IMR-90 (cell line): ENCODE measurements around the gene CDK6. TPM values are rescaled to one million over a fixed set of nuclear protein-coding genes. Genes with fewer than 3 reads are reported as not detected.

Experiments
- ATAC-seq: fragments of 200-7000 bp; cut with Tn5 transposase; 2 replicates; pipeline ENCODE4 v1.9.1; 2020; ENCODE audit warnings: low read depth, mild to moderate bottlenecking, moderate library complexity
- BruUV-seq: library from RNA; stranded (reverse); fragments of 400-500 nt; replicated peaks from 2 replicates; lab custom pipeline; 2021; lab: Mats Ljungman, UMichigan
- CTCF ChIA-PET: fragments of 300-600 bp; formaldehyde crosslinking; extraction: SDS; loops from one replicate; lab custom pipeline; 2021; ENCODE audit warnings: antibody characterized with exemption; lab: Yijun Ruan, JAX
- POLR2A ChIA-PET: fragments of 300-600 bp; sonication (Branson Sonifier 250); formaldehyde crosslinking; loops from one replicate; lab custom pipeline; 2022; ENCODE audit warnings: antibody characterized with exemption; ENCODE audit not compliant: unreplicated experiment; lab: Charles Lee
- DNase-seq: peaks from one replicate; pipeline ENCODE4 v3.0.0; 2013
- H2AFZ ChIP-seq: replicated peaks from 2 replicates; pipeline ENCODE3; 2013; ENCODE audit warnings: low read length, mild to moderate bottlenecking; ENCODE audit not compliant: poor library complexity
- H2AK5ac ChIP-seq: 2 replicates; pipeline ENCODE4 v1.6.1; 2013; ENCODE audit warnings: low read depth, low read length, inconsistent platforms
- H2AK9ac ChIP-seq: replicated peaks from 2 replicates; pipeline ENCODE3; 2013; ENCODE audit warnings: mild to moderate bottlenecking, low read depth, low read length, moderate library complexity; ENCODE audit not compliant: poor library complexity
- H2BK120ac ChIP-seq: 2 replicates; pipeline ENCODE4 v1.6.1; 2013; ENCODE audit warnings: low read depth, low read length, inconsistent platforms
- H2BK15ac ChIP-seq: 3 replicates; pipeline ENCODE4 v1.6.1; 2013; ENCODE audit warnings: low read depth, low read length, inconsistent platforms
- H2BK20ac ChIP-seq: 2 replicates; pipeline ENCODE4 v1.6.1; 2013; ENCODE audit warnings: low read depth, mild to moderate bottlenecking, inconsistent platforms, low read length, moderate library complexity
- H2BK5ac ChIP-seq: 2 replicates; pipeline ENCODE4 v1.6.1; 2013; ENCODE audit warnings: mild to moderate bottlenecking, low read depth, low read length, inconsistent platforms; ENCODE audit not compliant: poor library complexity, severe bottlenecking
- H3K14ac ChIP-seq: replicated peaks from 2 replicates; pipeline ENCODE4 v1.6.1; 2013; ENCODE audit warnings: low read depth, low read length, inconsistent platforms
- H3K18ac ChIP-seq: 2 replicates; pipeline ENCODE4 v1.6.1; 2013; ENCODE audit warnings: low read depth, low read length, control low read depth
- H3K23ac ChIP-seq: 2 replicates; pipeline ENCODE4 v1.6.1; 2013; ENCODE audit warnings: low read depth, low read length, inconsistent platforms
- H3K27ac ChIP-seq: 2 replicates; pipeline ENCODE4 v1.5.1; 2013; ENCODE audit warnings: mild to moderate bottlenecking, control low read depth, low read length; ENCODE audit not compliant: insufficient read depth
- H3K27me3 ChIP-seq: 2 replicates; pipeline ENCODE4 v1.6.1; 2013; ENCODE audit warnings: low read length; ENCODE audit not compliant: control insufficient read depth, insufficient read depth
- H3K36me3 ChIP-seq: 2 replicates; pipeline ENCODE4 v1.6.1; 2013; ENCODE audit warnings: low read length, mixed read lengths; ENCODE audit not compliant: control insufficient read depth, insufficient read depth
- H3K4ac ChIP-seq: 2 replicates; pipeline ENCODE4 v1.6.1; 2013; ENCODE audit warnings: low read depth, low read length, inconsistent platforms
- H3K4me1 ChIP-seq: 2 replicates; pipeline ENCODE4 v1.6.1; 2013; ENCODE audit warnings: low read length, mixed read lengths; ENCODE audit not compliant: control insufficient read depth, insufficient read depth
- H3K4me2 ChIP-seq: 2 replicates; pipeline ENCODE4 v1.6.1; 2013; ENCODE audit warnings: low read depth, mild to moderate bottlenecking, control low read depth, low read length, moderate library complexity
- H3K4me3 ChIP-seq: 2 replicates; pipeline ENCODE4 v1.5.1; 2013; ENCODE audit warnings: low read depth, mild to moderate bottlenecking, control low read depth, low read length, moderate library complexity; ENCODE audit not compliant: insufficient read depth
- H3K56ac ChIP-seq: 2 replicates; pipeline ENCODE4 v1.6.1; 2013; ENCODE audit warnings: low read length, inconsistent platforms; ENCODE audit not compliant: insufficient read depth; ENCODE audit errors: extremely low read depth
- H3K79me1 ChIP-seq, 2 experiments: 2 replicates each; pipeline ENCODE4 v1.6.1; 2013; ENCODE audit warnings: low read length in 2 of 2, inconsistent platforms in 1 of 2, low read depth in 1 of 2
- H3K9ac ChIP-seq: 2 replicates; pipeline ENCODE4 v1.6.1; 2013; ENCODE audit warnings: low read depth, low read length, control low read depth
- H3K9me1 ChIP-seq: 2 replicates; pipeline ENCODE4 v1.6.1; 2013; ENCODE audit warnings: low read length, inconsistent platforms; ENCODE audit not compliant: insufficient read depth
- H3K9me3 ChIP-seq: 2 replicates; pipeline ENCODE4 v1.6.1; 2013; ENCODE audit warnings: low read length; ENCODE audit not compliant: control insufficient read depth, insufficient read depth
- H4K20me1 ChIP-seq: 2 replicates; pipeline ENCODE4 v1.6.1; 2013; ENCODE audit warnings: low read length, inconsistent platforms; ENCODE audit not compliant: insufficient read depth
- H4K5ac ChIP-seq: 2 replicates; pipeline ENCODE4 v1.6.1; 2013; ENCODE audit warnings: mild to moderate bottlenecking, low read depth, low read length, control low read depth
- H4K8ac ChIP-seq, 2 experiments: 2 replicates each; pipeline ENCODE4 v1.6.1; 2013; ENCODE audit warnings: low read depth in 2 of 2, low read length in 2 of 2, control low read depth in 1 of 2, inconsistent platforms in 1 of 2
- H4K91ac ChIP-seq: 2 replicates; pipeline ENCODE4 v1.6.1; 2013; ENCODE audit warnings: low read depth, low read length, inconsistent platforms; ENCODE audit not compliant: insufficient read depth
- BHLHE40 ChIP-seq: fragments of 150-350 bp; IDR thresholded peaks from 2 replicates; pipeline ENCODE4 v1.6.1; 2016; ENCODE audit warnings: mild to moderate bottlenecking, low read depth, low read length
- CEBPB ChIP-seq: IDR thresholded peaks from 2 replicates; pipeline ENCODE4 v1.6.1; 2012; ENCODE audit warnings: low read depth, low read length, improper control_type of control experiment
- CHD1 ChIP-seq: IDR thresholded peaks from 2 replicates; pipeline ENCODE4 v1.6.1; 2012; ENCODE audit warnings: low read depth, low read length, improper control_type of control experiment
- FOS ChIP-seq: fragments of 150-350 bp; IDR thresholded peaks from 2 replicates; pipeline ENCODE4 v1.6.1; 2016; ENCODE audit warnings: low read depth, low read length
- MAFK ChIP-seq: IDR thresholded peaks from 2 replicates; pipeline ENCODE4 v1.6.1; 2012; ENCODE audit warnings: low read depth, low read length, improper control_type of control experiment
- MAZ ChIP-seq: IDR thresholded peaks from 2 replicates; pipeline ENCODE4 v1.6.1; 2012; ENCODE audit warnings: low read depth, mild to moderate bottlenecking, low read length, improper control_type of control experiment, moderate library complexity, borderline replicate concordance
- MXI1 ChIP-seq: IDR thresholded peaks from 2 replicates; pipeline ENCODE4 v1.6.1; 2012; ENCODE audit warnings: low read depth, mild to moderate bottlenecking, low read length, moderate library complexity, borderline replicate concordance
- NFE2L2 ChIP-seq: fragments of 150-350 bp; IDR thresholded peaks from 2 replicates; pipeline ENCODE4 v1.6.1; 2016; ENCODE audit warnings: low read depth, mild to moderate bottlenecking, low read length
- POLR2A ChIP-seq: IDR thresholded peaks from 2 replicates; pipeline ENCODE4 v1.6.1; 2012; ENCODE audit warnings: mild to moderate bottlenecking, low read depth, low read length
- RAD21 ChIP-seq: IDR thresholded peaks from 2 replicates; pipeline ENCODE4 v1.6.1; 2012; ENCODE audit warnings: low read length, improper control_type of control experiment
- RCOR1 ChIP-seq: IDR thresholded peaks from 2 replicates; pipeline ENCODE4 v1.6.1; 2012; ENCODE audit warnings: mild to moderate bottlenecking, low read length, improper control_type of control experiment; ENCODE audit not compliant: insufficient replicate concordance
- RFX5 ChIP-seq: IDR thresholded peaks from 2 replicates; pipeline ENCODE4 v1.8.0; 2012; ENCODE audit warnings: low read depth, mild to moderate bottlenecking, low read length, moderate library complexity
- SMC3 ChIP-seq: fragments of 150-350 bp; IDR thresholded peaks from 2 replicates; pipeline ENCODE4 v1.6.1; 2016; ENCODE audit warnings: low read depth, mild to moderate bottlenecking, antibody characterized with exemption, low read length, moderate library complexity
- USF2 ChIP-seq: fragments of 150-350 bp; IDR thresholded peaks from 2 replicates; pipeline ENCODE4 v1.6.1; 2017; ENCODE audit warnings: mild to moderate bottlenecking, antibody characterized with exemption, low read length, low read depth
- WGBS, 2 experiments: methylation state at CpG; one replicate each; pipeline versions ENCODE4 v1.1.5 to v1.1.7; 2013; ENCODE audit warnings: missing lambda C conversion rate in 2 of 2; ENCODE audit not compliant: insufficient read length in 1 of 2; ENCODE audit errors: extremely low coverage in 2 of 2; 5-methylcytosine and 5-hydroxymethylcytosine counted together
- dilution Hi-C: fragments of 300-500 bp; cut with HindIII; formaldehyde crosslinking; loops from one replicate; pipeline ENCODE4 v1.14.3; 2018; ENCODE audit warnings: low sequenced_read_pairs; ENCODE audit not compliant: unreplicated experiment
- in situ Hi-C: fragments of 300-500 bp; cut with MboI; formaldehyde crosslinking; loops from 3 replicates; pipeline ENCODE4 v1.14.3; 2019; ENCODE audit warnings: low sequenced_read_pairs, inconsistent platforms, mixed read lengths
- intact Hi-C: fragments of 100-400 bp; cut with micrococcal nuclease; formaldehyde crosslinking; loops from 2 replicates; pipeline ENCODE4 v1.10.0; 2022
- polyA plus RNA-seq, 3 experiments: library from polyadenylated mRNA; depleted of rRNA; stranded (reverse); fragments of >200 nt; gene quantifications; 2 replicates each; pipeline ENCODE4 v1.2.3, GENCODE V29; 2012; ENCODE audit warnings: low replicate concordance in 1 of 3
- total RNA-seq: library from RNA; depleted of rRNA; stranded (reverse); fragments of >200 nt; gene quantifications from 2 replicates; pipeline ENCODE4 v1.2.3, GENCODE V29; 2012
- TF ChIP-seq, protein P1 (sequence below): conservative IDR thresholded peaks from 2 replicates; pipeline ENCODE4 v1.5.1; 2012; ENCODE audit warnings: mild to moderate bottlenecking, low read depth, low read length, improper control_type of control experiment
- TF ChIP-seq, protein P2 (sequence below): fragments of 150-350 bp; IDR thresholded peaks from 2 replicates; pipeline ENCODE4 v1.6.1; 2016; ENCODE audit warnings: low read depth, mild to moderate bottlenecking, low read length, moderate library complexity, borderline replicate concordance

The CDK6 gene
- total and polyA plus RNA-seq, 2 of the 4 experiments (the other 2 are of a cell fraction), result 21.5 to 195 TPM

- no TSS peak for BruUV-seq
- Histone ChIP-seq H2BK15ac (no peak overlapping the region), H3K4me3 (no peak overlapping the region), H2BK120ac (peak overlapping the region; percentile 0; the same call in 1 of the 2 replicates), H4K8ac (peak overlapping the region in 1 of 2 experiments; percentile 53; a peak in 2 of 4 replicates), H3K36me3 (peaks cover 21% of the 10 kb centered on the region), H2AK5ac (no peak overlapping the region), H3K4ac (peak overlapping the region; percentile 1; the same call in 1 of the 2 replicates), H3K79me1 (peaks cover 14 to 46% of the 10 kb centered on the region in 2 experiments), H4K91ac (no peak overlapping the region), H3K18ac (peak overlapping the region; percentile 92; the same call in 1 of the 2 replicates), H2AFZ (no peak overlapping the region), H3K23ac (no peak overlapping the region), H3K9me1 (0 out of 2 replicates have a peak, but pooled peaks cover 7% of the 10 kb centered on the region), H3K4me1 (peaks cover 14% of the 10 kb centered on the region), H3K27me3 (no peaks in the 10 kb centered on the region), H4K20me1 (peaks cover 3% of the 10 kb centered on the region; the same call in 1 of the 2 replicates), H3K56ac (0 out of 2 replicates have a peak overlapping the region, but pooled peaks have one; percentile 5), H4K5ac (no peak overlapping the region; the same call in 1 of the 2 replicates), H3K27ac (peak overlapping the region; percentile 41; the same call in 1 of the 2 replicates), H2BK5ac (peak overlapping the region; percentile 87), H2AK9ac (no peak overlapping the region), H3K14ac (peak overlapping the region; percentile 0; the same call in 1 of the 2 replicates), H3K9ac (no peak overlapping the region), H3K4me2 (peak overlapping the region; percentile 3; the same call in 1 of the 2 replicates), H3K9me3 (no peaks in the 10 kb centered on the region), H2BK20ac (no peak overlapping the region)
- TF ChIP-seq CHD1, result no peak
- no peak for TF ChIP-seq MXI1
- TF ChIP-seq RFX5, result no peak
- TF ChIP-seq NFE2L2, result no peak
- TF ChIP-seq, protein P1, sequence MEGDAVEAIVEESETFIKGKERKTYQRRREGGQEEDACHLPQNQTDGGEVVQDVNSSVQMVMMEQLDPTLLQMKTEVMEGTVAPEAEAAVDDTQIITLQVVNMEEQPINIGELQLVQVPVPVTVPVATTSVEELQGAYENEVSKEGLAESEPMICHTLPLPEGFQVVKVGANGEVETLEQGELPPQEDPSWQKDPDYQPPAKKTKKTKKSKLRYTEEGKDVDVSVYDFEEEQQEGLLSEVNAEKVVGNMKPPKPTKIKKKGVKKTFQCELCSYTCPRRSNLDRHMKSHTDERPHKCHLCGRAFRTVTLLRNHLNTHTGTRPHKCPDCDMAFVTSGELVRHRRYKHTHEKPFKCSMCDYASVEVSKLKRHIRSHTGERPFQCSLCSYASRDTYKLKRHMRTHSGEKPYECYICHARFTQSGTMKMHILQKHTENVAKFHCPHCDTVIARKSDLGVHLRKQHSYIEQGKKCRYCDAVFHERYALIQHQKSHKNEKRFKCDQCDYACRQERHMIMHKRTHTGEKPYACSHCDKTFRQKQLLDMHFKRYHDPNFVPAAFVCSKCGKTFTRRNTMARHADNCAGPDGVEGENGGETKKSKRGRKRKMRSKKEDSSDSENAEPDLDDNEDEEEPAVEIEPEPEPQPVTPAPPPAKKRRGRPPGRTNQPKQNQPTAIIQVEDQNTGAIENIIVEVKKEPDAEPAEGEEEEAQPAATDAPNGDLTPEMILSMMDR, result no peak
- no peak for TF ChIP-seq USF2
- TF ChIP-seq RCOR1, result no peak
- no peak for TF ChIP-seq POLR2A
- no peak for TF ChIP-seq SMC3
- no peak for TF ChIP-seq MAZ
- TF ChIP-seq CEBPB, result no peak
- no peak for TF ChIP-seq FOS
- TF ChIP-seq, protein P2, sequence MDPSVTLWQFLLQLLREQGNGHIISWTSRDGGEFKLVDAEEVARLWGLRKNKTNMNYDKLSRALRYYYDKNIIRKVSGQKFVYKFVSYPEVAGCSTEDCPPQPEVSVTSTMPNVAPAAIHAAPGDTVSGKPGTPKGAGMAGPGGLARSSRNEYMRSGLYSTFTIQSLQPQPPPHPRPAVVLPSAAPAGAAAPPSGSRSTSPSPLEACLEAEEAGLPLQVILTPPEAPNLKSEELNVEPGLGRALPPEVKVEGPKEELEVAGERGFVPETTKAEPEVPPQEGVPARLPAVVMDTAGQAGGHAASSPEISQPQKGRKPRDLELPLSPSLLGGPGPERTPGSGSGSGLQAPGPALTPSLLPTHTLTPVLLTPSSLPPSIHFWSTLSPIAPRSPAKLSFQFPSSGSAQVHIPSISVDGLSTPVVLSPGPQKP, result no peak
- TF ChIP-seq MAFK, result no peak
- no peak for TF ChIP-seq BHLHE40
- no peak for TF ChIP-seq RAD21
- intact Hi-C loops (loop anchor here (5.0 kb wide), 1 partner anchor 85 kb away; the partner anchor contains the start of genes PEX1 and RBM48), in situ Hi-C loops (no loop called here), dilution Hi-C loops (no loop called here)
- DNase-seq (peak; percentile 73), ATAC-seq (peak; percentile 79)
- no CpG with 5 or more reads among the region's 2 CpGs for WGBS, 2 experiments
- POLR2A ChIA-PET, result interaction anchor here (0.5 to 1.0 kb wide), 3 partner anchors 12 to 305 kb away, joined by 4 to 5 read pairs (median 4); partner anchors contain the start of genes PEX1 and RBM48
- CTCF ChIA-PET, result no interaction called here
Measured at GRCh38 chr7:92612501-92612900, 223.9 kb downstream of the CDK6 start.
